ENCODE results near the gene ORAI2.
A peak's percentile ranks its signal among the peaks of the same experiment; 100 is the strongest.
"Not testable (repeated sequence)": the region's sequence is repeated elsewhere in the genome, so short reads cannot be mapped to it uniquely, and the experiment has no call there.

The ORAI2 gene

DNA sequence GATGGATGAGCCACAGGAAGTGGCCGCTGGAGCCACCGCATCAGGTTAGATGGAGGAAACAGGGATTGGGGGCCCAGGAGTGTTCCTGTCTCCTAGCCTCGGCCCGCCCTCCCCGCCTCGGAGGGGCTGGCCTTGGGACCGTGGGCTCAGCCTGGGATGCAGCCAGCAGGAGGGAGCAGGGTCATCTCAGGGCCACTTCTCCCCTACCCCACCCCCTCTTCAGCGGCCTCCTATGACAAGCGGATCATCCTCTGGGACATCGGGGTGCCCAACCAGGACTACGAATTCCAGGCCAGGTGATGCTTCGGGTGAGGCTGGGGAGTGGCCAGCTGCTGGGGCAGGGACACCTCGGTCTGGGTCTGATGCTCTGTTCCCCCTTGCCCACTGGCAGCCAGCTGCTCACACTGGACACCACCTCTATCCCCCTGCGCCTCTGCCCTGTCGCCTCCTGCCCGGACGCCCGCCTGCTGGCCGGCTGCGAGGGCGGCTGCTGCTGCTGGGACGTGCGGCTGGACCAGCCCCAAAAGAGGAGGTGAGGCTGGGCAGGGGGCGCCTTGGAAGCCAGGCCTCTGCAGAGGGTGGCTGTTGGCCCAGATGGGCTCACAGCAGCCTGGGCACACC is 36.1 kb downstream of the ORAI2 start:
- no peak for DNase-seq (ENCODE audit: low spot score)

- DNase-seq (ENCODE audit: low spot score): no peak
These were observed 36.8 kb downstream of the ORAI2 start for GRCh38 chr7:102469972-102470825.

DNA sequence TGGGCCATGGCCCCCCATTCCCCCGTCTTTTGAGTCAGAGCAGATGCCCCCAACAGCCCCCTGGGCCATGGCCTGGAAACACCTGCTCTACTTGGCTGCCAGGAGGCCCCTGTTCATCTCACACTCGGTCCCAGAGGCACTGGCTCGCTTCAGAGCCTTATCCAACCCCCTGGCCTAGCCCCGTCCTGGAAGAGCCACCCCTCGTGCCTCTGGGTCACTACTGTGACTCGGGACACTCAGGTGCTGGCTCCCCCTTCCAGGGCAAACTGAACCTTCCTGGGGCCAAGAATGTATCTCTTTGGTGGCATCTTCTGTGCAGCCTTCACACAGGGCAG is 38.4 kb downstream of the ORAI2 start:
- no peak for DNase-seq (ENCODE audit: low spot score)

GRCh38 chr7:102472126-102473041 is 39.0 kb downstream of the ORAI2 start:
- DNase-seq (ENCODE audit: low spot score): no peak

DNA sequence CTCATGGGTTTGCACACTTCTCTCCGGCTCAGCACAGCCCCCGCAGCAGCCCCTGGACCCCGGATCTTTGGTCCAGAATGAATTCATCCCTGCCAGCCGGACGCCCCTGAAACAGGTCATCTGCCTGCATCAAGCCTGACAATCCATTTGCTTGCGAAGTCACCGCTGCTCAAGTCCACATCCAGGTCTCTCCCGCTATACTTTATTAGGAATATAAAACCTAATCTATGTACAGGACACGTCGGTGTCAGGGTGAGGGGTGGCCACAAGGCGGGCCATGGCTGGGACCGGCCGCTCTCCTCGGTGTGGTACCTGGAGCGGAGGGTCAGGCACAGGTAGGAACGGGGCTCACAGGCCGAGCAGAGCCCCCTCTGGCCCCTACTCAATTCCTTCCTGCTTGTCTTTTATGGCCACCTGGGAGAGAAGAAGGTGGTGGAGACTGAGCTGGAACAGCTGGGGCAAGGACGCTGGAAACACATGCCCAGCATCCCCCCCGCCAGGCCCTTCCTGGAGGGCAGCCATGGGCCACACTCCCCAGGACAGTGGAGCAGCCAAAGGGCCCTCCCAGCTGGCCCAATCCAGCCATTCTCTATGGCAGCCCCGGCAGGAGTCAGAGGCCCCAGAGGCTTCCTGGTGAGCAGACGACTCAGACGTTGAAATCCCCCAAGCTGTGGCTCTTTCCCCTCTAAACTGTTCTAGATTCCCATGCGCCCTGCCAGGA is 40.1 kb downstream of the ORAI2 start:
- DNase-seq (ENCODE audit: low spot score): no peak

DNA sequence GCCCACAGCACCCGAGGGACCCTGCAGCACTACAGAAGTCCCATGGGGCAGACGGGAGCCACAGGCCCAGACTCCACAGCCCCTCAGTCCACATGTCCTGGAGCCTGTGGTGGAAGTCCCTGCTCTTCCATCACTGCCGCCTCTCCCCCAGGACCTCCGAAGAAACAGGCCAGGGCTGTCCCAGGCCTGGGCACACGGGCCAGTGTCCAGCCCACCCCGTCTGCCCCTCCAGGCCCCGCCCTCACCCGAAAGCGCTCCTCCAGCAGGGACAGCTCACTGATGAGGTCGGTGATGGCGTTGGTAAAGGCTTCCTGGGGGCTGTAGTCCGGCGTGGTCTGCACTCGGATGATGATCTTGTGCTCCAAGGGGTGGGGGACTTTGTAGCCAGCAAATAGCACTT is 40.7 kb downstream of the ORAI2 start:
- not testable (repeated sequence) for DNase-seq (ENCODE audit: low spot score)

- DNase-seq (ENCODE audit: low spot score): not testable (repeated sequence)
These were observed 41.5 kb downstream of the ORAI2 start for GRCh38 chr7:102474736-102475435.

- DNase-seq (ENCODE audit: low spot score): peak; percentile 83
These were observed 45.2 kb downstream of the ORAI2 start, which contains the start of gene POLR2J for GRCh38 chr7:102478314-102479208. Gene POLR2J (minus strand): TSS chr7:102478922. CDS start chr7:102478860, 62 bp downstream.

DNA sequence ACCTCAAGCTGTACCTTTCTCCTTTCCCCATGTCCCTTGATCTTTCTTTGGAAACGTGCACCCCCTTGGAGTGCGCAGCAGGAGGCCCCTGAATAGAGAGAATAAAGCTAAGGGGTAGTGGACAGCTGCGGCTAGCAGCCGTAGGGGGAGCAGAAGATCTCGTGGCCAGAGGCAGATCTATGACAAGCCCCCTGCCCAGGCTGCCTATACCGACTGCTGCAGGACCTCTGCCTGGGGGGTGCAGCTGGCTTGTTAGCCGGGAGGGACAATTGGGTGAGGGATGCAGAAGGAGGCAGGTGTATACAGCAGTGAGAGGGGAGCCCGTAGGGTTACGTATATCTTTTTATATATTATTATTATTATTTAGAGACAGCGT is 45.8 kb downstream of the ORAI2 start:
- DNase-seq (ENCODE audit: low spot score): not testable (repeated sequence)

DNA sequence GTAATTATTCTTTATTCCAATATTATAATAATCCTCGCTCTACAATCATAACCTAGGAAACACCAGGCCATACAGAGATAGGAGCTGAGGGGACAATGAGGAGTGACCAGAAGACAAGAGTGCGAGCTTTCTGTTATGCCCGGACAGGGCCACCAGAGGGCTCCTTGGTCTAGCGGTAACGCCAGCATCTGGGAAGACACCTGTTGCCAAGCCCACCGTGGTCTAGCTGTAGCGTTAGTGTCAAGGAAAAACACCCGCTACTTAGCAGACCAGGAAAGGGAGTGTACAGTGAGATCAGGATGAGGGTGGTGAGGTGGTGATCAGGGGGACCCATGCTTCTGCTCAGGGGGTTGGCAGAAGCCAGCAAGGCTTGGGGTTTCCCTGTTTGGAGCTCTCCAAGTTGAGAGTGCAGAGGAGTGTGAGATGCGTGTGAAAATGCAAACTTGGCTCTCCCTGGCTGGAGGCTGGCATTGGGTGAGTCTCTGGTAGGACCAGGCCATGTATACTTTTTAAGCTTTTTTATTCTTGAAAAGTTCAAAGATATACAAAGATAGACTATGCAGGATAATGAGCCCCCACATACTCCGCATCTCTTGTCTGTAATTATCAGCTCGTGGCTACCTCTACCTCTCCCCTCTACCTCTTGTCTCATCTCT is 46.7 kb downstream of the ORAI2 start:
- not testable (repeated sequence) for DNase-seq (ENCODE audit: low spot score)

DNA sequence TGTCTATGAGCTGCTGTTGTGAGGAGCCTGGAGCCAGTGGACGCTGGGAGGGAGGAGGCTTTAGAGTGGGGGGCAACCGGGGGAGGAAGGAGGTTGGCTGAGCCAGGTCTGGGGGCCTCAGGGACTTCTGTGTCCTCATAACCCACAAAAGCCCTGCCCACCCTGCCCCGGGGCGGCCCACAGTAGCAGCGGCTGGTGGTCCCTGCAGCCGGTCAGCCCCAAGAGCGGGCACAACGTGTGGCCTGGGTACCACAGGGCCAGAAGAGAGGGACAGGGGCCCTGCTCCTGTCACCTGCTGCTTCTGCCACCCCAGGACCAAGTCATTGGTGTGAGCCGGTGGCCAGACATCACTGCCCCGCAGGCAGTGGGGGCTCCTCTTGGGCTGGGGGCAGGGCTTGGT is 48.6 kb downstream of the ORAI2 start:
- not testable (repeated sequence) for DNase-seq (ENCODE audit: low spot score)

DNA sequence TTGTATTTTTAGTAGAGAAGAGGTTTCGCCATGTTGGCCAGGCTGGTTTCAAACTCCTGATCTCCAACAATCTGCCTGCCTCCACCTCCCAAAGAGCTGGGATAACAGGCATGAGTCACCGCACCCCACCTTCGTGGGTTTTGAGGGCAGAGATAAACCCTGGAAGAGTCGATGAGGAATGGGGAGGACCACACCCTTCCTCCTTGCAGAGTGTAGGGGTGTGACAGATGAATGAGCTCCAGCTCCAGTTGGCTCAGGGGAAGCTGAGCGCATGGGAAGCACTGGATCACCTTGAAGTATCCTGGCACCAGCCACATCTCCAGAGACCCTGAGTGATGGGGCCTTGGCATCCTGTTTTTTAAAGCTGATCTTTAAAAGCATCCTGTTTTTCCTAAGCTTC is 50.9 kb downstream of the ORAI2 start:
- DNase-seq (ENCODE audit: low spot score): not testable (repeated sequence)

DNA sequence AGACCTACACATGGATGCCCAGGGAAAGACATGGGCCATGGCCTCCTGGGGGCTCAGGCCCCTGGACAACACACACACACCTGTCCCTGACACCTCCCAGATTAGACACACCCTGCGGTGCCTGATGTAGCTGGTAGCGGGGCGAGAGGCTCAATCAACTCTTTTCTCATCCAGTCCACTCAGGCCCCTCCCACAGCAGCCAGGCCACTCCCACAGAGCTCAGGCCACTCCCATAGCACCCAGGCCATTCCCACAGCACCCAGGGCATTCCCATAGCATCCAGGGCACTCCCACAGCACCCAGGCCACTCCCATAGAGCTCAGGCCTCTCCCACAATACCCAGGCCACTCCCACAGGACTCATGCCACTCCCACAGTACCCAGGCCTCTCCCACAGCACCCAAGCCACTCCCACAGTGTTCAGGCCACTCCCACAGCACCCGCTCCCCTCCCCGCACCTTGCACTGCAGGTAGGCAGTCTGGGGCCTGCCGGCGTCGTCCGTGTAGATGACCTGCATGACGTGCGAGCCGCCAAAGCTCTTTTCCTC is 57.2 kb downstream of the ORAI2 start:
- DNase-seq (ENCODE audit: low spot score): not testable (repeated sequence)

DNA sequence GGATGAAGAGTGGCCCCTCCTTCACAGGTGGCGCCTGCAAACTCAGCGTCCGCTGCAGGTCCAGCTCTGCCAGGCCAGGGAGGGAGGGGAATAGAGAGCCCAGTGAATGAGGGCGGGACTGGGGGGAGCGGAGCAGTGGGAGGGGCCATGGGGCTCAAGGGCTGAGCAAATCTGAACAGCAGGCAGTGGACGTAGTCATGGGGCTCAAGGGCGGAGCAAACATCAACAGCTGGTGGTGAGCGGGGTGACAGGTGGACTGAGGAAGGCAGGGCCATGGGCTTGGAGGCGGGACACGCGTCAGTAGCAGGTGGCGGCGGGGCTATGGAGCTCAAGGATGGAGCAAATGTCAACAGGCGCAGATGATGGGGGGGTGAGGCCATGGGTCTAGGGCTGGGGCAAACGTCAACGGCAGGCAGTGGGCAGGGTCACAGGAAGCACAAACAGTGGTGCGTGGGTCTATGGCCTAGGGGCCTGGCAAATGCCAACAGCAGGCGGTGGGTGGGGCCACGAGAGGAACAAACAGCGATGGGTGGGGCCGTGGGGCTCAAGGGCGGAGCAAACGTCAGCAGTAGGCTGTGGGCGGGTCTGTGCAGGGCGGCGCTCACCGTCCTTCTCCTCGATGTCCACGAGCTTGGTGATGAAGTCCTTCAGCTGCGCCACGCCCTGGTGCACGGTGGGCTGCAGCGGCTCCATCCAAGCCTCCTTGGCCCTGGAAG is 60.0 kb downstream of the ORAI2 start:
- not testable (repeated sequence) for DNase-seq (ENCODE audit: low spot score)

DNA sequence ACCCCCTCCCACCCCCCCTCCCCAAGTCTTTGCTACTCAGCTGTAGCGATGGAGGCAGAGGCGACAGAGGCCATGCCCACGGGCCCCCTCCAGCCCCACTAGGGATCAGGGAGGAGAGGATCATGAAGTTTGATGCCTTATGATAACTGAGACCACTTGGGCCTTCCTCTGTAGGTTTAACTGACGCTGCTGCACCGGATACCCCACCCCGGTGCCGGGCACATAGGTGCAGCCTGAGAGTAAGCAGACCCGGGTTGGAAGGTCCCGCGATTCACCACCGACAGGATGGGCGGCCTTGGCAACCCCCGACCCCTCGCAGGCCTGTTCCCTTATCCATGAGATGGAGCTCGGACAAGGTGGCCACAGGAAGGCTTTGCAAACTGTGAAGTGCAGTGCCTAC is 60.7 kb downstream of the ORAI2 start:
- DNase-seq (ENCODE audit: low spot score): not testable (repeated sequence)

- DNase-seq (ENCODE audit: low spot score): not testable (repeated sequence)
These were observed 61.2 kb downstream of the ORAI2 start for GRCh38 chr7:102494473-102495149.

GRCh38 chr7:102496861-102497260 is 63.5 kb downstream of the ORAI2 start:
- DNase-seq (ENCODE audit: low spot score): peak; percentile 0

Data from SK-N-DZ (cell line).